ENCODE measurements around the gene POLR2J.

DNA sequence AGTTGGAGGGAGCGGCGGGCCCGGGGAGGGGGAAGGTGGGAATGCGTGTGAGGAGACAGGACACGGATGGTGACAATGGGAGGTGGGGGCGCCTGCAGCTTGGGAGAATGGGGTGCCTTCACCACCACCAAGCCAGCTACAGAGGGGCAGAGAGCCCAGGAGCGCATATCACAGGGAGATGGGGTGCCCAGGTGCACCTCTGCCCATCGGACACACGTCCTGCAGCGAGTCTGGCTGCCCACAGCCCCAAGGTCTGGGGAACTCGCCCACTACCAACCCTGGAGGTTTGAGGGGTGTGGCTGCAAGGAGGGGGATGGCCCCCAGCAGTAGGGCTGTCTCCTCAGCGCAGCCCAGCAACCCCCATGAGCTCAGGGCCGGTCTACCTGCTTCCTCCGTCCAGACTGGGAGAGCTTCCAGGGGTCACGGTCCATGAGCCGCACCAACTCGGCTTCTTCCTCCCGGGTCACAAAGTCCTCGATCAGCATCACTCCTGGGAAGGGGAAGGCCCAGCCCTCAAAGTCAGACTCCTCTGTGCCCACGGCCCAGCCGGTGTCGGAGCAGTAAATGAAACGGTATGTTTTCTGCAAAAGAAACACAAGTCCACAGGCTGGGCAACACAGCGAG lies 19.4 kb downstream of the POLR2J start:
- TF ChIP-seq, protein P1, sequence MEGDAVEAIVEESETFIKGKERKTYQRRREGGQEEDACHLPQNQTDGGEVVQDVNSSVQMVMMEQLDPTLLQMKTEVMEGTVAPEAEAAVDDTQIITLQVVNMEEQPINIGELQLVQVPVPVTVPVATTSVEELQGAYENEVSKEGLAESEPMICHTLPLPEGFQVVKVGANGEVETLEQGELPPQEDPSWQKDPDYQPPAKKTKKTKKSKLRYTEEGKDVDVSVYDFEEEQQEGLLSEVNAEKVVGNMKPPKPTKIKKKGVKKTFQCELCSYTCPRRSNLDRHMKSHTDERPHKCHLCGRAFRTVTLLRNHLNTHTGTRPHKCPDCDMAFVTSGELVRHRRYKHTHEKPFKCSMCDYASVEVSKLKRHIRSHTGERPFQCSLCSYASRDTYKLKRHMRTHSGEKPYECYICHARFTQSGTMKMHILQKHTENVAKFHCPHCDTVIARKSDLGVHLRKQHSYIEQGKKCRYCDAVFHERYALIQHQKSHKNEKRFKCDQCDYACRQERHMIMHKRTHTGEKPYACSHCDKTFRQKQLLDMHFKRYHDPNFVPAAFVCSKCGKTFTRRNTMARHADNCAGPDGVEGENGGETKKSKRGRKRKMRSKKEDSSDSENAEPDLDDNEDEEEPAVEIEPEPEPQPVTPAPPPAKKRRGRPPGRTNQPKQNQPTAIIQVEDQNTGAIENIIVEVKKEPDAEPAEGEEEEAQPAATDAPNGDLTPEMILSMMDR (IDR thresholded peaks at IDR 0.05; ENCODE audit: poor library complexity, severe bottlenecking), result no peak
- TF ChIP-seq POLR2AphosphoS5 (IDR thresholded peaks at IDR 0.05), result no peak
- TF ChIP-seq, protein P2, sequence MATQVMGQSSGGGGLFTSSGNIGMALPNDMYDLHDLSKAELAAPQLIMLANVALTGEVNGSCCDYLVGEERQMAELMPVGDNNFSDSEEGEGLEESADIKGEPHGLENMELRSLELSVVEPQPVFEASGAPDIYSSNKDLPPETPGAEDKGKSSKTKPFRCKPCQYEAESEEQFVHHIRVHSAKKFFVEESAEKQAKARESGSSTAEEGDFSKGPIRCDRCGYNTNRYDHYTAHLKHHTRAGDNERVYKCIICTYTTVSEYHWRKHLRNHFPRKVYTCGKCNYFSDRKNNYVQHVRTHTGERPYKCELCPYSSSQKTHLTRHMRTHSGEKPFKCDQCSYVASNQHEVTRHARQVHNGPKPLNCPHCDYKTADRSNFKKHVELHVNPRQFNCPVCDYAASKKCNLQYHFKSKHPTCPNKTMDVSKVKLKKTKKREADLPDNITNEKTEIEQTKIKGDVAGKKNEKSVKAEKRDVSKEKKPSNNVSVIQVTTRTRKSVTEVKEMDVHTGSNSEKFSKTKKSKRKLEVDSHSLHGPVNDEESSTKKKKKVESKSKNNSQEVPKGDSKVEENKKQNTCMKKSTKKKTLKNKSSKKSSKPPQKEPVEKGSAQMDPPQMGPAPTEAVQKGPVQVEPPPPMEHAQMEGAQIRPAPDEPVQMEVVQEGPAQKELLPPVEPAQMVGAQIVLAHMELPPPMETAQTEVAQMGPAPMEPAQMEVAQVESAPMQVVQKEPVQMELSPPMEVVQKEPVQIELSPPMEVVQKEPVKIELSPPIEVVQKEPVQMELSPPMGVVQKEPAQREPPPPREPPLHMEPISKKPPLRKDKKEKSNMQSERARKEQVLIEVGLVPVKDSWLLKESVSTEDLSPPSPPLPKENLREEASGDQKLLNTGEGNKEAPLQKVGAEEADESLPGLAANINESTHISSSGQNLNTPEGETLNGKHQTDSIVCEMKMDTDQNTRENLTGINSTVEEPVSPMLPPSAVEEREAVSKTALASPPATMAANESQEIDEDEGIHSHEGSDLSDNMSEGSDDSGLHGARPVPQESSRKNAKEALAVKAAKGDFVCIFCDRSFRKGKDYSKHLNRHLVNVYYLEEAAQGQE (IDR thresholded peaks at IDR 0.05; ENCODE audit: borderline replicate concordance), result no peak
- TF ChIP-seq EZH2 (IDR thresholded peaks at IDR 0.05; ENCODE audit: borderline replicate concordance, insufficient read depth, low read length, poor library complexity, severe bottlenecking), result no peak
- no peak for TF ChIP-seq SMC3 (conservative IDR thresholded peaks at IDR 0.05; ENCODE audit: poor library complexity)
- TF ChIP-seq RAD21 (conservative IDR thresholded peaks at IDR 0.05), result no peak
- no peak for TF ChIP-seq EP300 (conservative IDR thresholded peaks at IDR 0.05; ENCODE audit: poor library complexity, severe bottlenecking)
- TF ChIP-seq TAF1 (IDR thresholded peaks at IDR 0.05; ENCODE audit: low read depth), result no peak
